ENCODE results near the gene GRM8. TPM values are rescaled to one million over a fixed set of nuclear protein-coding genes. Genes with fewer than 3 reads are reported as not detected.

Gene GRM8
- total RNA-seq, 1 experiment from 2014 or later: not detected

DNA sequence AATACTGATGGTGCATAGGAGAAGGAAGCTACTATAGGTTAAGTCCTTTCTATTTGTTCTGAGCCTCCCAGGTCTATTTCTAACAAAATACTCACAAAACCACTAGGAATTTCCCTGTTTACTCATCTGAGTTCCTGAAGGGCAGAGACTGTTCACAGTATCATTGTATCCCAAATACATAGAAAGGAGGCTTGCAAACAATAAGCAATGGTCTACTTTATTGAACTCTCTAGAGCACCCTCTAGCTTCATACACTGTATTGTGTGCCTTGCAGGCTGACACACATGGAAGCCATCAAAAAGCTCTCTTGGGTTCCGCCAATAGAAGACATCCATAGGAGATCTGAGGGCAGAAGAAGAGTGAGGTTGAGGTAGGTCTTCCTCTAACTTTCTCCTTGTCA lies 826.1 kb downstream of the GRM8 start:
- Histone ChIP-seq H4K20me1 (ENCODE audit: low read length) (no peaks in the 10 kb centered on the region), H3K9me3 (ENCODE audit: low read length) (no peaks in the 10 kb centered on the region), H3K36me3 (ENCODE audit: low read depth, low read length) (no peaks in the 10 kb centered on the region), H3K27ac (ENCODE audit: low read length) (no peak overlapping the region), H3K27me3 (ENCODE audit: low read length) (no peaks in the 10 kb centered on the region), H3F3A (ENCODE audit: low read length, unreplicated experiment) (no peaks in the 10 kb centered on the region), H3K9me2 (replicated peaks; ENCODE audit: low read length) (no peaks in the 10 kb centered on the region), H3K4me1 (ENCODE audit: insufficient read depth, low read length) (no peaks in the 10 kb centered on the region), H3K4me3 (ENCODE audit: low read length) (no peak overlapping the region), H3K9ac (ENCODE audit: low read length) (no peak overlapping the region), H3K79me2 (ENCODE audit: low read length) (no peaks in the 10 kb centered on the region), H3K4me2 (ENCODE audit: low read length) (no peak overlapping the region), H2AFZ (ENCODE audit: low read length) (no peak overlapping the region)
- POLR2A ChIA-PET (ENCODE audit: unreplicated experiment): no interaction called here
- TF ChIP-seq EZH2 (IDR thresholded peaks at IDR 0.05; ENCODE audit: low read length, unreplicated experiment) (no peak), EZH2phosphoT487 (IDR thresholded peaks at IDR 0.05; ENCODE audit: borderline replicate concordance, low read length) (no peak)
- TF ChIP-seq, protein P1, sequence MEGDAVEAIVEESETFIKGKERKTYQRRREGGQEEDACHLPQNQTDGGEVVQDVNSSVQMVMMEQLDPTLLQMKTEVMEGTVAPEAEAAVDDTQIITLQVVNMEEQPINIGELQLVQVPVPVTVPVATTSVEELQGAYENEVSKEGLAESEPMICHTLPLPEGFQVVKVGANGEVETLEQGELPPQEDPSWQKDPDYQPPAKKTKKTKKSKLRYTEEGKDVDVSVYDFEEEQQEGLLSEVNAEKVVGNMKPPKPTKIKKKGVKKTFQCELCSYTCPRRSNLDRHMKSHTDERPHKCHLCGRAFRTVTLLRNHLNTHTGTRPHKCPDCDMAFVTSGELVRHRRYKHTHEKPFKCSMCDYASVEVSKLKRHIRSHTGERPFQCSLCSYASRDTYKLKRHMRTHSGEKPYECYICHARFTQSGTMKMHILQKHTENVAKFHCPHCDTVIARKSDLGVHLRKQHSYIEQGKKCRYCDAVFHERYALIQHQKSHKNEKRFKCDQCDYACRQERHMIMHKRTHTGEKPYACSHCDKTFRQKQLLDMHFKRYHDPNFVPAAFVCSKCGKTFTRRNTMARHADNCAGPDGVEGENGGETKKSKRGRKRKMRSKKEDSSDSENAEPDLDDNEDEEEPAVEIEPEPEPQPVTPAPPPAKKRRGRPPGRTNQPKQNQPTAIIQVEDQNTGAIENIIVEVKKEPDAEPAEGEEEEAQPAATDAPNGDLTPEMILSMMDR (conservative IDR thresholded peaks at IDR 0.05; ENCODE audit: low read depth, low read length): no peak
- CTCF ChIA-PET: no interaction called here
- BruUV-seq (replicated peaks): no TSS peak
- no peak; the same call in 1 of the 2 replicates for ATAC-seq
- no peak for DNase-seq
- intact Hi-C loops (cut with micrococcal nuclease): no loop called here

DNA sequence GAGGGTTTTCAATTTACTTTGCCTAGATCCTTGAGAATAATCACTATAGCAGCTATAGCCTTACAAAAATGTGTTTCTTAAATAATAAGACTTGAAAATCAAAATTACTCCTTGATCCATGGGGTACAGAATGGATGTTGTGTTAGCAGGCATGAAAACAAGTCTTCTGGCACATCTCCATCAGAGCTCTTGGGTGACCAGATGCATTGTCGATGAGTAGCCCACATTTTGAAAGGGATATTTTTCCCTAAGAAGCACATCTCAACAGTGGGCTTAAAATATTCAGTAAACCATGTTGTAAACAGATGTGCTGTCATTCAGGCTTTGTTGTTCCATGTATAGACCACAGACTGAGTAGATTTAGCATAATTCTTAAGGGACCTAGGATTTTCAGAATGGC lies 827.8 kb downstream of the GRM8 start:
- no peak overlapping the region for H3K9ac ChIP-seq (ENCODE audit: low read length)
- H3F3A ChIP-seq (ENCODE audit: low read length, unreplicated experiment): no peaks in the 10 kb centered on the region
- H2AFZ ChIP-seq (ENCODE audit: low read length): no peak overlapping the region
- CTCF ChIA-PET: no interaction called here
- ATAC-seq (no peak), DNase-seq (no peak)
- no peaks in the 10 kb centered on the region for H3K9me2 ChIP-seq (replicated peaks; ENCODE audit: low read length)
- H3K4me1 ChIP-seq (ENCODE audit: insufficient read depth, low read length): no peaks in the 10 kb centered on the region
- no peak overlapping the region for H3K27ac ChIP-seq (ENCODE audit: low read length)
- BruUV-seq (replicated peaks): no TSS peak
- H4K20me1 ChIP-seq (ENCODE audit: low read length): no peaks in the 10 kb centered on the region
- H3K4me3 ChIP-seq (ENCODE audit: low read length): no peak overlapping the region
- no peak overlapping the region for H3K4me2 ChIP-seq (ENCODE audit: low read length)
- H3K9me3 ChIP-seq (ENCODE audit: low read length): no peaks in the 10 kb centered on the region
- intact Hi-C loops (cut with micrococcal nuclease): no loop called here
- no peaks in the 10 kb centered on the region for H3K27me3 ChIP-seq (ENCODE audit: low read length)
- no peaks in the 10 kb centered on the region for H3K79me2 ChIP-seq (ENCODE audit: low read length)
- POLR2A ChIA-PET (ENCODE audit: unreplicated experiment): no interaction called here
- H3K36me3 ChIP-seq (ENCODE audit: low read depth, low read length): no peaks in the 10 kb centered on the region
- TF ChIP-seq EZH2phosphoT487 (IDR thresholded peaks at IDR 0.05; ENCODE audit: borderline replicate concordance, low read length): no peak
- no peak for TF ChIP-seq EZH2 (IDR thresholded peaks at IDR 0.05; ENCODE audit: low read length, unreplicated experiment)
- TF ChIP-seq, protein P1 (conservative IDR thresholded peaks at IDR 0.05; ENCODE audit: low read depth, low read length): no peak

DNA sequence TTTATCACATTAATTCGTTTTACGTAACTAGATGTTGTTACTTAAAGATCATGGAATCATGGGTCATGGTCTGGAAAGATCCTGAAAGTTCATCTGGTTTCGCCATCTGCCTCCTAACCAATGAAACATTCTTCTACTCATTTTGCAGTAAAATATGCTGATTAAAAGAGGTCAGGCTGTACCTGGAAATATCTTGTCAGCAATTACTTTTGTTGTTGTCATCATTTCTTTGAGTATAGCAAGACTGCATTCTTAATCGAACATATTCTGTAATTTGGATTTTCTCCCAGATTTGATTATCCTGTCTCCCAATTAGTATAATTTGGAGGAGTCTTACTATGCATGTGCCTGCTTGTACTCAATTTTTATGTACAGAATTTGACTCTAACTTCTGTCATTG lies 833.7 kb downstream of the GRM8 start:
- intact Hi-C loops (cut with micrococcal nuclease): no loop called here
- ATAC-seq (no peak), DNase-seq (no peak)
- Histone ChIP-seq H3K9me3 (ENCODE audit: low read length) (peaks cover 3% of the 10 kb centered on the region; the same call in 1 of the 2 replicates), H3K36me3 (ENCODE audit: low read depth, low read length) (no peaks in the 10 kb centered on the region), H3K79me2 (ENCODE audit: low read length) (no peaks in the 10 kb centered on the region), H3K4me1 (ENCODE audit: insufficient read depth, low read length) (no peaks in the 10 kb centered on the region), H3K27me3 (ENCODE audit: low read length) (no peaks in the 10 kb centered on the region), H3K9me2 (replicated peaks; ENCODE audit: low read length) (no peaks in the 10 kb centered on the region), H4K20me1 (ENCODE audit: low read length) (no peaks in the 10 kb centered on the region), H3F3A (ENCODE audit: low read length, unreplicated experiment) (no peaks in the 10 kb centered on the region), H2AFZ (ENCODE audit: low read length) (no peak overlapping the region), H3K9ac (ENCODE audit: low read length) (no peak overlapping the region), H3K4me3 (ENCODE audit: low read length) (no peak overlapping the region), H3K27ac (ENCODE audit: low read length) (no peak overlapping the region), H3K4me2 (ENCODE audit: low read length) (no peak overlapping the region)
- ChIA-PET POLR2A (ENCODE audit: unreplicated experiment) (no interaction called here), CTCF (no interaction called here)
- no TSS peak for BruUV-seq (replicated peaks)
- TF ChIP-seq EZH2 (IDR thresholded peaks at IDR 0.05; ENCODE audit: low read length, unreplicated experiment): no peak
- TF ChIP-seq, protein P1 (conservative IDR thresholded peaks at IDR 0.05; ENCODE audit: low read depth, low read length): no peak
- TF ChIP-seq EZH2phosphoT487 (IDR thresholded peaks at IDR 0.05; ENCODE audit: borderline replicate concordance, low read length): no peak

All from PC-3 (cell line).